AG10803 (cell line): ENCODE results near the gene TXNL4A.

Source experiments
- DNase-seq: peaks from one replicate; pipeline ENCODE4 v3.0.0; 2010; ENCODE audit warnings: low read depth
- H3K4me3 ChIP-seq: 2 replicates; pipeline ENCODE4 v1.5.1; 2011; ENCODE audit warnings: mild to moderate bottlenecking, low read length, control low read depth
- CTCF ChIP-seq: conservative IDR thresholded peaks from 2 replicates; pipeline ENCODE4 v1.5.1; 2011; ENCODE audit warnings: mild to moderate bottlenecking, low read length, control low read depth, inconsistent platforms

TXNL4A gene

GRCh38 chr18:79951545-79952455 lies 36.6 kb downstream of the TXNL4A start, which contains the start of gene SLC66A2:
TSS of gene SLC66A2 (minus strand) at chr18:79951653. CDS start at chr18:79950926, 727 bp downstream.
- peak within 1 kb of the TSS; percentile 75 for H3K4me3 ChIP-seq
- no peak for TF ChIP-seq CTCF
- DNase-seq: peak; percentile 83

GRCh38 chr18:79950515-79951341 lies 37.6 kb downstream of the TXNL4A start:
- H3K4me3 ChIP-seq: peak overlapping the region; percentile 75
- DNase-seq: peak; percentile 27
- TF ChIP-seq CTCF: no peak

GRCh38 chr18:79949697-79950487 lies 38.5 kb downstream of the TXNL4A start:
- no peak for DNase-seq
- H3K4me3 ChIP-seq: peak overlapping the region; percentile 75
- no peak for TF ChIP-seq CTCF

- no peak overlapping the region for H3K4me3 ChIP-seq
- TF ChIP-seq CTCF: no peak
- no peak for DNase-seq
Observed at GRCh38 chr18:79948719-79949411, 39.5 kb downstream of the TXNL4A start.

- no peak overlapping the region for H3K4me3 ChIP-seq
- no peak for DNase-seq
- no peak for TF ChIP-seq CTCF
Observed at GRCh38 chr18:79947881-79948610, 40.3 kb downstream of the TXNL4A start.
